HG03342 (cell line): ENCODE data around the gene LDHAL6A.
"Not testable (repeated sequence)": the region's sequence is repeated elsewhere in the genome, so short reads cannot be mapped to it uniquely, and the experiment has no call there.

Source experiments
- ATAC-seq: cut with Tn5 transposase; IDR thresholded peaks from one replicate; pipeline ENCODE4 v1.9.1; 2021; ENCODE audit warnings: mild to moderate bottlenecking, moderate library complexity; ENCODE audit not compliant: unreplicated experiment

LDHAL6A gene

DNA sequence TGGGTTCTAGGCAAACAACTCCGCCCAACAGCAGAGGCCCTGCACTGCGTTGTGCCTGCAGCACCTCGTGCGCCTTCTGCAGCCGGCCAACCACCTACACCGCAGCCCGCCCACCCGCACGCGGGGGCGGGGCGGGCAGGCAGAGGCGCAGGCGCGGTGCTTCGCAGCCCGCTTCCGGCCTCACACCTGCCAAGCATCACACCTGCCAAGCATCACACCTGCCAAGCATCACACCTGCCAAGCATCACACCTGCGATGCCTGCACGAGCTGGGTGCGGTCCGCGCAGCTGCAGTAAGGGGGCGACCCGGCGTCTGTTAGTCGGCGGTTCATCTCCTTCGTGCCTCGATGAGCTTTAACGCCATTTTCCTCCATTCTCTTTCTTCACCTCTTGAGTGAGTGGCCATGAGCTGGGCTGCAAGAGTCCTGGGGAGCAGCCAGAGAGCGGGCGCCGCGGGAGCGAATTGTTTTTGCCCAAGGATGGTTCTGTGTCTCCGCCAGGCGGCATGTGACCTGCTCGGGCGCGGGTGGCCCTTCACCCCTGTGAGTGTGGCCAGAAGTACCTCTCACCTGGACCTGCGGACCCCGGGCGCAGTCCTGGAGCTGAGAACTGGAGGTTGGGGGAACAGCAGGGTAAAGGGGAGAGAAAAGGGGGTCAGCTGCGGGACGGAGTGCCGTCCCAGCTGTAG is at the start of gene LDHAL6A:
TSS of gene LDHAL6A (plus strand) at position 171 of the 687 bp plus-strand sequence. CDS start 825 bp downstream, outside the sequence.
- no peak for ATAC-seq

DNA sequence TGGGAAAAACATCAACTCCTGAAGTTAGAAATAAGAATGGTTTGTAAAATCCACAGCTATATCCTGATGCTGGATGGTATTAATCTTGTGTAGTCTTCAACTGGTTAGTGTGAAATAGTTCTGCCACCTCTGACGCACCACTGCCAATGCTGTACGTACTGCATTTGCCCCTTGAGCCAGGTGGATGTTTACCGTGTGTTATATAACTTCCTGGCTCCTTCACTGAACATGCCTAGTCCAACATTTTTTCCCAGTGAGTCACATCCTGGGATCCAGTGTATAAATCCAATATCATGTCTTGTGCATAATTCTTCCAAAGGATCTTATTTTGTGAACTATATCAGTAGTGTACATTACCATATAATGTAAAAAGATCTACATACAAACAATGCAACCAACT is 48.3 kb upstream of the LDHAL6A start:
- not testable (repeated sequence) for ATAC-seq

DNA sequence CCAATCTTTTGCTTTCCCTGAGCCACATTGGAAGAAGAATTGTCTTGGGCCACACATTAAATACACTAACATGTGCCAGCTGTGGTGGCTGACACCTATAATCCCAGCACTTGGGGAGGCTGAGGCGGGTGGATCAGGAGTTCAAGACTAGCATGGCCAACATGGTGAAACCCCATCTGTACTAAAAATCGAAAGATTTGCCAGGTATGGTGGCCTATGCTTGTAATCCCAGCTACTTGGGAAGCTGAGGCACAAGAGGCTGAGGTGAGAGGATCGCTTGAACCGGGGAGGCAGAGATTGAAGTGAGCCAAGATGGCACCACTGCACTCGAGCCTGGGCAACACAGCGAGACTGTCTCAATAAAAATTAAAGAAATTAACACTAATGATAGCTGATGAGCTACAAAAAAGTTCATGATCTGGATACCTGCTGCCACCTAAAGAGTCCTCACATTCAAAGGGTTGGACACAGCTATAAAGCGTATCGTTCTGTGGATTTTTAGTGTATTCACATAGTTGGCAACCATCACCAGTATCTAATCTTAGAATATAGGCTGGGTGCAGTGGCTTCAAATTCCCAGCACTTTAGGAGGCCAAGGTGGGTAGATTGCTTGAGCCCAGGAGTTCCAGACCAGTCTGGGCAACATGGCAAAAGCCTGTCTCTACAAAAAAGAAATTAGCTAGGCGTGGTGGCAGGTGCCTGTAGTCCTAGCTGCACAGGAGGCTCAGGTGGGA is 46.9 kb upstream of the LDHAL6A start:
- ATAC-seq: no peak

DNA sequence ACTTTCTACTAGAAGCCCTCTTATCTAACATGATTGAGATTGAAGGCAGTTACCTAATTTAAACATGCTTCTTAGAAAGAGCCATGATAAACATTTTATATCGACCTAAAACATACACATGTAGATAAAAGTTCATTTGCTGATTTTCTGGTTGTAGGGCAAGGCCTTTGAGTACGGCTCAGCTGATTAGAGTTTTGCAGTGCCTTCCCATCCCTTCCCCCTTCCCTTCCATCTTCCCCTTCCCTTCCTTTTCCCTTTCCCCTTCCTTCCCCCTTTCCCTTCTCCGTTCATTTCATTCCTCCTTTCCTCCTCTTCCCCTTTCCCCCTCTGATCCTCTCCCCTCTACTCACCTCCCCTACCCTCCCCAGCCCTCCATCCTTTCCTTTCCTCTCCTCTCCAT is 39.2 kb upstream of the LDHAL6A start:
- no peak for ATAC-seq

DNA sequence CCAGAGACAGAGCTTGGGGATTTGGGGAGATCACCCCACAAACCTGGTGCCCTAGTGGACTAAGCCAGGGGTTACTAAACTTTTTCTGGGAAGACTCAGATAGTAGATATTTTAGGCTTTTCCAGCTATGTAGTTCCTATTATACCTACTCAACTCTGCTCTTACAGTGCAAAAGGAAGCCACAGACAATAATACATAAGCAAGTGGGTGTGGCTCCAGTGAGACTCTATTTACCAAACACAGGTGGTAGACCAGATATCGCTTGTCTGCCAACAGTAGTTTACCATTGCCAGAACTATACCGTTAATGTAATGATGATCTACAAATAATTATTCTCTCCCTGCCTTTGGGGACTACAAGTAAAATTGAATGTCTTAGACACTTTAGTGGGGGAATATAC is 36.6 kb upstream of the LDHAL6A start:
- no peak for ATAC-seq

DNA sequence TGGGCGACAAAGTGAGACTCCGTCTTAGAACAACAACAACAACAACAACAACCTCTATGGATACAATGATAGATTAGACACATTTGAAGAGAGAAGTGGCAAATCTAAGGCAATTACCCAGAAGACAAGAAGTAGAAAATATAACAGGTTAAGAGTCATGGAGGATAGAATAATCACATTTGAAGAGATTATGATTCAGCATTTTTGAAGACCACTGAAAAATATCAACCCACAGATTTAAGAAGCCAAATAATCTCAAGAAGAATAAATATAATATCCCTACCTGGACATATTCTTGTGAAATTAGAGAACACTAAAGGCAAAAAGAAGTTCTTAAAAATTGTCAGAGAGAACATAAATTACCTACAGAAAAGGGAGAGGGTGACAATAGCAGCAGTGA is 35.6 kb upstream of the LDHAL6A start:
- no peak for ATAC-seq

DNA sequence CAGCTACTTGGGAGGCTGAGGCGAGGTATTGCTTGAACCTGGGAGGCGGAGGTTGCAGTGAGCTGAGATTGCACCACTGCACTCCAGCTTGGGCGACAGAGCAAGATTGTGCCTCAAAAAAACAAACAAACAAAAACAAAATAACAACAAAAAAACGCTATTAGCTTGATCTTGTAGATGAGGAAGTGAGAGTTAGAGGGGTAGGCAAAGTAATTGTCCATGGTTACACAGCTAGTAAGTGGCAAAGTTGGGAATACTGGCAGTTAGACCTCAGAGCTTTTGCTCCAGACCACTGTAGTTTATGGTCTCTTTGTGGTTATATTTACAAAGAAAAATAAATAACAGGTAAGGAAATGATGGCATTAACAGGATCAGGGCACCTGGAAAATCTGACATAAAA is 28.4 kb upstream of the LDHAL6A start:
- ATAC-seq: no peak

DNA sequence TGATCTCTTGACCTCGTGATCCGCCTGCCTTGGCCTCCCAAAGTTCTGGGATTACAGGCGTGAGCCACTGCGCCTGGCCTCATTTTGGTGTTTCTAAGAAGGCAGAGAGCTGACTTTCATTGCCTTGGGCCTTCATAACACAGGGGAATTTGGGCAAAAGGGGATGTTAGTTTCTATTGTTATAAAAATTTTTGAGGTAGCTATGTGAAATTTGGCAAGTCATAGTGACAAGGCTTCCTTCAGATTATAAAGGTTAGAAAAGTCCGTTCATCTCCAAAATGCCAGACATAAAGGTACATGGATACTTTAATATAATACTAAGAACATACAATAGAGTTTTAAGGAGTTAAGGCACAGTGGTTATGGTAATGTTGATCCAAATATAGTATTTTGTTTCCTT is 26.3 kb upstream of the LDHAL6A start:
- ATAC-seq: no peak

DNA sequence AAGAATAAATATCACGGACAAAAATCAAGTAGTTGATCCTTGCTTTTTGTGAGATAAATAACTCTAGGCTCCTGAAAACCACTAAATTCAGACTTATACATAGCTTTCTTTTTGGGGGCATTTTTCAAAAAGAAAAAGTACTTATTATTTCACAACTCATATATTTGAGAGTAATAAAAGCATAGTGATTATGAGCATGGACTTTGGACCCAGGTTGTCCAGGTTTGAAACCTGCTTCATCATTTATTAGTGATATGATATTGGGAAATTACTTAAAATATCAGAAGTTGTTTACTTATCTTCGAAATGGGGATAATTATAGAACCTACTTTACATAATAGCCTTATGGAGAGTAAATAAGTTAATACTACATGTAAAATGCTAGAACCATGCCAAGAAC is 17.0 kb upstream of the LDHAL6A start:
- ATAC-seq: no peak

DNA sequence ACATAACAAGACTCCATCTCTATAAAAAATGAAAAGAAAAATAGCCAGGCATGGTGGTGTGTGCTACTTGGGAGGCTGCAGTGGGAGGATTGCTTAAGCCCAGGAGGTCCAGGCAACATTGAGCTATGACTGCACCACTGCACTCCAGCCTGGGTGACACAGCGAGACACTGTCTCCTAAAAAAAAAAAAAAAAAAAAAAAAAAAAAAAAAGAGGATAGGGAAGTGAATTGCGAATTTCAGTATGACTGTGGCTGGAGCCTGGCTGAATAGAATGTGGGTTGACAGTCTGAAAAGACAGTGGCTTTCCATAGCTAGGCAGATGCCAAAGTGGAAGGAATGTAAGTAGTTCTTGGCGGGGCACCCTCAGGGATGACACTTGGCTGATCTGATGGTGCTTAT is 6.4 kb upstream of the LDHAL6A start:
- ATAC-seq: no peak

DNA sequence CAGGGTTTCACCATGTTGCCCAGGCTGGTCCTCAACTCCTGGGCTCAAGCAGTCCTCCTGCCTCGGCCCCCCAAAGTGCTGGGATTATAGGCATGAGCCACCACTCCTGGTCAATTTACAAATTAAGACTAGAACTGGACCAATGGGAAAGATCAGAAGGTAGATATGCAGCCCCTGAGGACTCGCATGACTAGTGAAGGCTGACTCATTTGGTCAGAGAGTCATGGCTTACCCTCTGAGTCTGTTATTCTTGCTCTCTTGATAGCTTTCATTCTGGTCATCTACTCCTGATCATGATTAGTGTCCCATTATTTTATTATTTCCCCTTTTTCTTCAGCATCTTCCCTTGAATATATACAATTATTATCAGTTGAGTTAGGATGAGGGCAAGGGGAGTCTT is 2.7 kb upstream of the LDHAL6A start:
- ATAC-seq: no peak

DNA sequence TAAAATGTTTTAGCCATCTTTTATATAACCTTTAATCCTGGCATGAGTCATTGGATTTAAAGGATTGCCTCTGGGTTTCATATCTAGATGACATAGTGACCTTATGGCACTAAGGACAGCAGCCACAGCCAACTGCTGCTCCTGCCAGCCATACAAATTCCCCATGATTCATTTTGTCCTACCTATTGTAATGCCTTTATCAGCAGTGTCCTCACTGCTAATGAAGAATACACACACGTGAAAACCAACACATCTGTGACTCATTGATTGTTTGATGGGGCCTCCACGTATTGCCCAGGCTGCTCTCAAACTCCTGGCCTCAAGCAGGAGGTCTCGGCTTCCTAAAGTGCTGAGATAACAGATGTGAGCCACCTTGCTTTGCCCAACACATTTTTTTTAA is 1.8 kb downstream of the LDHAL6A start:
- ATAC-seq: no peak

DNA sequence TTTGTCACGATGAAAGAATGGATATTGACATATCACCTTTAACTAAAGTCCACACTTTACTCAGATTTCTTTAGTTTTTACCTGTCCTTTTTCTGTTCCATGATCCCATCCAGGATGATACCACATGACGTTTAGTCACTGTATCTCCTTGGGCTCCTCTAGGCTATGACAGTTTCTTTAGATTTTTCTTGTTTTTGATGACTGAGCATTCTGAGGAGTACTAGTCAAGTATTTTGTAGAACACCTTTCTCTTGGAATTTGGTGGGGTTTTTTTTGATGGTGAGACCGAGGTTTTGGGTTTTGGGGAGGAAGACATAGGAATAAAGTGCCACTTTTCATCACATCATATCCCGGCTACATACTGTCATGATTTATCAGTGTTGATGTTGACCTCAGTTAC is 4.0 kb downstream of the LDHAL6A start:
- no peak for ATAC-seq

DNA sequence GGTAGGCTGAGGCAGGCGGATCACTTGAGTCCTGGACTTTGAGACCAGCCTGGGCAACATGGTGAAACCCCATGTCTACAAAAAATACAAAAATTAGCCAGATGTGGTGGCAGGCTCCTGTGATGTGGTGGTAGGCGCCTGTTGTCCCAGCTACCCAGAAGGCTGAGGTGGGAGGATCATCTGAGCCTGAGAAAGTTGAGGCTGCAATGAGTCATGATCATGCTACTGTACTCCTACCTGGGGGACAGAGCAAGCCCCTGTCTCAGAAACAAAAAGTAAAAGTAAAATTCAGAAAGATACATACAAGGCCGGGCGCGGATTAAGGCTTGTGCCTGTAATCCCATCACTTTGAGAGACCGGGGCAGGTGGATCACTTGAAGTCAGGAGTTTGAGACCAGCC is 6.3 kb downstream of the LDHAL6A start:
- ATAC-seq: no peak

DNA sequence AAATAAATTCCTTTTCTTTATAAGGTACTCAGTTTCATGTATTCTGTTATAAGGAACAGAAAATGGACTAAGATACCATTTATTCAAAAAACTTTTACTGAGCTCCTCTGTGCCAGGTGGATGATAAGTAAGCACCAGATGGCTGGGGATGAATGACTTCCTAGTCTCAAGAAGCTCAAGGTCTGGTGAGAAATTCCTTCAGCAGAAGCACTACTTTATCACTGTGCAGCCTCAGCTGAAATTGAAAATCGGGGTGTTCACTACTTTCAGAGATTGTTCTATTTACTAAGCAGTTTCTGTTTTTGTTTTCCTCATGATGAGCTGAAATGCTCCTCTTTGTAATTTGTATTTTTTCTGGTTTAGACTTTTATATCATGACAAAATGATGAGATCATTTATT is 7.8 kb downstream of the LDHAL6A start:
- ATAC-seq: no peak

DNA sequence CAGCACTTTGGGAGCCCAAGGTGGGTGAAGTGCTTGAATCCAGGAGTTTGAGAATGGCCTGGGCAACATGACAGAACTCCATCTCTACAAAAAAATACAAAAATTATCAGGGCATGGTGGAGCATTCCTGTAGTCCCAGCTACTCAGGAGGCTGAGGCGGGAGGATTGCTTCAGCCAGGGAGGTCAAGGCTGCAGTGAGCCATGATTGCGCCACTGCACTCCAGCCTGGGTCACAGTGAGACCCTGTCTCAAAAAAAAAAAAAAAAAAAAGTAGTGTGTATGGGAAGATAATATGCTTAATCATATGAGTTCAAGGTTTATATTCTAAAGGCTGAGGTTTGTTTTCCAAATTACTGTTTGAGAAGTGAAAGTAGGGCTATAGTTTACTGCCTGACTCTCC is 10.7 kb downstream of the LDHAL6A start:
- ATAC-seq: no peak

DNA sequence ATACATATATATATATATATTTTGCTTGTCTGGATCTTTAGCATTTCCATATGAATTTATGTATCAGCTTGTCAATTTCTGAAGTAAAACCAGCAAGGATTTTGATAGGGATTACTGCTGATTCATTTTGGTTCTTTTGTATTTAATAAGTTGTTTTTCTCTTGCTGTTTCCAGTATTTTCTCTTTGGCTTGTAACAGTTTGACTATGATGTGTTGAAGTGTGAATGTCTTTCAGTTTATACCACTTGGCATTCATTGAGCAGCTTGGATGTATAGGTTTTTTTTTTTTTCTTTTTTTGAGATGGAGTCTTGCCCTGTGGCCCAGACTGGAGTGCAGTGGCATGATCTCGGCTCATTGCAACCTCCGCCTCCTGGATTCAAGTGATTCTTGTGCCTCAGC is 12.4 kb downstream of the LDHAL6A start:
- ATAC-seq: no peak

DNA sequence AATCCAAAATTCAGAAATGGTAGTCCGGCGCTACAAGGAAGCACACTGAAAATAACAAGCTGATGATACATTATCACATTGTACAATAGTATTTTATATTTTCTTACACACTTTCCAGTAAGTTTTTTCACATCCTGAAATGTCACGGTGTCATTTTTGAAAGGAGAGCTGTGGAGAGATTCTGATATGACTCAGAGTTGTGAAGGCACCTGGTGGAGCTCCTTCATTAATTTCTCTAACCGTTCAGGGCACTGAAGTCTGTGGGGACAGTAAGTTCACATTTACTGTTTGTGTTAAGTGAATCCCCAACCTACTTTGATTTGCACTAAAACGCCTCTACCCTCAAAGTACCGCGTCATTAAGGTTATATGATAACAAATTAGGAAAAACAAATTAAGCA is 13.3 kb downstream of the LDHAL6A start:
- no peak for ATAC-seq

DNA sequence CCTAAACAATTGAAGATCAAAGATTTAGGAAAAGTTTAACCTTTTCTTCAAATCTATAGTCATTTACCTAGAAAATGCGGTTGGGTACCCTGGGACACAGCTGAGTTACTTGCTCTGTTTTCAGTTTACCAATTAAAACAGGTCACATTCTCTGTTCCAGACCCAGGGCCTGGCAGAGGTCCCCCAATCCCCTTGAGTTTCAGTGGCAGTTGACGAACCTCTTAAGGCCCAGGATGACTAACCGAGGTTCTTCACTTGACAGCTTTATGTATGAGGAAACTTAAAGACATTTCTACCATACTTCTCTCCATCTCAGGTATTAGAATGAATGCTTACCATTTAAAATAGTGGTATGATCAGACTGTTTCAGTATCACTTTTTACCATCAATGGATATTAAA is 16.3 kb downstream of the LDHAL6A start:
- ATAC-seq: no peak

DNA sequence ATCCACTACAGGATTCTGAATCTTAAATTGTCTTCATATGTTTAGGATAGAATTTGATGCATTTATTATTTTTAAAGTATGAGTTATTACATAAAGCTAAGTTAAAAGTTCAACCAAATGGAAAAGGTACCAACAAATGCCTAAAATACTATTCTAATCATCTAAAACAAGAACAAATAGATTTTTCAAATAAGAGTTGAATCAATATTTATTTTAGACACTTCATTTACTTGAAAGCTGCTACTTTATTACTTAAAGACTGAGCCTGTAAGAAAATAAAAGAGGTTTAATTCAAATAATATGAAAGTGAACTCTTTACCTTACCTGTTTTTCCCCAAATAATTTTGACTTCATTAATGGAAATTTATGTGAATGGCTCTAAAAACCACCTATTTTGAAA is 16.9 kb downstream of the LDHAL6A start:
- no peak for ATAC-seq

DNA sequence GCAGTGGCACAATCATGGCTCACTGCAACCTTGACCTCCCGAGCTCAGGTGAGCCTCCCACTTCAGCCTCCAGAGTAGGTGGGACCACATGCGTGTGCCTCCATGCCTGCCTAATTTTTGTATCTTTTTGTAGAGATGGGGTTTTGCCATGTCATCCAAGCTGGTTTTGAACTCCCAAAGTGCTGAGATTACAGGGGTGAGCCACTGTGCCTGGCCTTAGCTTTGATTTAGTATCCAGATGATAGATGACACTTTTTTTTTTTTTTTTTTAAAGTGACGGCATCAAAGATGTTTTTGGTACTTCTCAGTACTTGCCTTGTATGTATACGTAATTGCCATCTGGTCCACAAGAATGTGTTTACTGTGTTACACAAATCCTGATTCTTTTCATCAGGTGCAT is 23.4 kb downstream of the LDHAL6A start:
- no peak for ATAC-seq

DNA sequence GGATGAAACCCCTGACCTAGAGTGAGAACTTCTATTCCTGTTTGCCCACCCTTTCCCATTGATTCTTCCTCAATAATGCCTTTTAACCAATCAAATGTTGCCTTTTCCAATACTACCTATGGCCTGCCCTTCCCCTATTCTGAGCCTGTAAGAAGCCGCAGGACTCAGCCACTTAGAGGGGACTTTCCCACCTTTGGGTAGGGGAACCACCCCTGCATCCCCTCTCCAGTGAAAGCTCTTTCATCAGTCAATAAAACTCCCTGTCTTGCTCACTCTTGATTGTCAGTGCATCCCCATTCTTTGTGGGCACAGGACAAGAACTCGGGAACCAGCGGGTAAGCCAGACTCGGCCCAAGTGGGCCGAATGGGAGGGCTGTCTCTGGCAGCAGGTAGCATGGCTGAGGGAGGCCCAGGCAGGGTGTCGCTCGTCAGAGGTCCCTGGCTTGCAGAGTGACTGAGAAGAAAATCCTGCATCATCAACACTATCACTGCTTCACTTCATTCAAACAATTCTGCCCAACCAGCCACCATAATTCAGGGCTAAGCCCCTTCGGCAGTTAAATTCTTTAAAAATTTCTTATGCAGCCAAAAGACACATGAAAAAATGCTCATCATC is 30.4 kb downstream of the LDHAL6A start:
- no peak for ATAC-seq
